COLO668 (cell line): ENCODE results near the gene LZTS3.
"Not testable (repeated sequence)": the region's sequence is repeated elsewhere in the genome, so short reads cannot be mapped to it uniquely, and the experiment has no call there.

Experiments
- DNase-seq: peaks from one replicate; lab custom pipeline; 2025; ENCODE audit not compliant: unreplicated experiment; lab: John Stamatoyannopoulos, UW

Gene LZTS3

GRCh38 chr20:3172933-3173609 lies at the start of gene LZTS3:
TSS of gene LZTS3 (minus strand) at chr20:3173549. CDS start at chr20:3167163, 6,386 bp downstream.
- peak; percentile 93 for DNase-seq

- no peak for DNase-seq
Measured at GRCh38 chr20:3221398-3222226, 48.3 kb upstream of the LZTS3 start.

GRCh38 chr20:3218307-3218988 lies 45.1 kb upstream of the LZTS3 start:
- peak; percentile 80 for DNase-seq

GRCh38 chr20:3215359-3215917 lies 42.1 kb upstream of the LZTS3 start:
- DNase-seq = not testable (repeated sequence)

GRCh38 chr20:3213226-3213625 lies 39.9 kb upstream of the LZTS3 start:
- DNase-seq = no peak

GRCh38 chr20:3210346-3210745 lies 37.0 kb upstream of the LZTS3 start:
- DNase-seq = no peak

GRCh38 chr20:3209946-3210317 lies 36.6 kb upstream of the LZTS3 start:
- DNase-seq = no peak

GRCh38 chr20:3209257-3209945 lies 36.1 kb upstream of the LZTS3 start, which contains the start of gene ITPA:
TSS of gene ITPA (plus strand) at chr20:3209498. CDS start at chr20:3209552, 54 bp downstream.
- peak; percentile 56 for DNase-seq

- DNase-seq = no peak
Measured at GRCh38 chr20:3208786-3209256, 35.5 kb upstream of the LZTS3 start.

- DNase-seq = peak; percentile 93
Measured at GRCh38 chr20:3204124-3204794, 30.9 kb upstream of the LZTS3 start, which contains the start of gene DDRGK1. TSS of gene DDRGK1 (minus strand) at chr20:3204682. CDS start at chr20:3204627, 55 bp downstream.

- peak; percentile 83 for DNase-seq
Measured at GRCh38 chr20:3203315-3204123, 30.2 kb upstream of the LZTS3 start.

GRCh38 chr20:3202965-3203314 lies 29.6 kb upstream of the LZTS3 start:
- DNase-seq = no peak

GRCh38 chr20:3199976-3200755 lies 26.8 kb upstream of the LZTS3 start:
- DNase-seq = no peak

GRCh38 chr20:3199206-3199605 lies 25.9 kb upstream of the LZTS3 start:
- DNase-seq = no peak

- DNase-seq = no peak
Measured at GRCh38 chr20:3195590-3196237, 22.4 kb upstream of the LZTS3 start.

- DNase-seq = peak; percentile 68
Measured at GRCh38 chr20:3194617-3195280, 21.4 kb upstream of the LZTS3 start.

GRCh38 chr20:3193806-3194616 lies 20.7 kb upstream of the LZTS3 start:
- DNase-seq = no peak
